Testis (tissue), 3 donors: ENCODE results near the gene SEMA4D. TPM values are rescaled to one million over a fixed set of nuclear protein-coding genes. Genes with fewer than 3 reads are reported as not detected.
A peak's percentile ranks its signal among the peaks of the same experiment; 100 is the strongest.

Experiments used
- DNase-seq: peaks from one replicate; pipeline ENCODE4 v3.0.0-alpha.2; 2019
- H3K27ac ChIP-seq, 2 donors: fragments of 200-600 bp; sonication (generic); one replicate each; pipeline ENCODE4 v1.5.1; 2019
- H3K27me3 ChIP-seq: fragments of 200-600 bp; sonication (generic); one replicate; pipeline ENCODE4 v1.5.1; 2019
- H3K36me3 ChIP-seq: fragments of 200-600 bp; sonication (generic); one replicate; pipeline ENCODE4 v1.5.1; 2017; ENCODE audit warnings: low read depth; ENCODE audit errors: missing control alignments
- H3K4me1 ChIP-seq: fragments of 200-600 bp; sonication (generic); one replicate; pipeline ENCODE4 v1.5.1; 2019
- H3K4me3 ChIP-seq, 2 donors: fragments of 200-600 bp; sonication (generic); one replicate each; pipeline ENCODE4 v1.5.1; 2017 to 2019
- H3K9me3 ChIP-seq: fragments of 200-600 bp; sonication (generic); one replicate; pipeline ENCODE4 v1.5.1; 2017
- CTCF ChIP-seq, 3 experiments: fragments of 450-650 bp in 2 of 3; fragments of 200-600 bp in 1 of 3; sonication (generic) in 1 of 3; IDR thresholded peaks; one replicate each; pipeline ENCODE4 v1.5.1; 2016 to 2019; ENCODE audit warnings: antibody characterized with exemption in 3 of 3, mild to moderate bottlenecking in 2 of 3, moderate library complexity in 1 of 3
- POLR2A ChIP-seq: fragments of 450-650 bp; IDR thresholded peaks from one replicate; pipeline ENCODE4 v1.6.1; 2017; ENCODE audit warnings: antibody characterized with exemption, mild to moderate bottlenecking, moderate library complexity
- WGBS, 2 donors: methylation state at CpG; one replicate each; pipeline ENCODE4 v1.1.5; 2018; 5-methylcytosine and 5-hydroxymethylcytosine counted together
- intact Hi-C: fragments of 100-400 bp; cut with DNase I; formaldehyde crosslinking; loops from one replicate; pipeline ENCODE4 v1.15.1; 2023; ENCODE audit warnings: low total_unique reads
- polyA plus RNA-seq: library from polyadenylated mRNA; stranded (reverse); fragments of 350-450 nt; fragmentation: Illumina TruSeq; extraction: RNeasy Lipid Tissue Mini Kit (QIAGEN cat#74804); gene quantifications from one replicate; pipeline ENCODE4 v1.2.3, GENCODE V29; 2014; ENCODE audit warnings: low read depth, low replicate concordance; ENCODE audit not compliant: insufficient read depth
- total RNA-seq, 2 donors: library from RNA; depleted of rRNA; stranded (reverse); fragments of >200 nt; gene quantifications; one replicate each; pipeline ENCODE4 v1.2.3, GENCODE V29; 2016

Gene SEMA4D
- total and polyA plus RNA-seq, 3 donors from 2014 or later: 26.2 to 53.1 (median 38.7) TPM

DNA sequence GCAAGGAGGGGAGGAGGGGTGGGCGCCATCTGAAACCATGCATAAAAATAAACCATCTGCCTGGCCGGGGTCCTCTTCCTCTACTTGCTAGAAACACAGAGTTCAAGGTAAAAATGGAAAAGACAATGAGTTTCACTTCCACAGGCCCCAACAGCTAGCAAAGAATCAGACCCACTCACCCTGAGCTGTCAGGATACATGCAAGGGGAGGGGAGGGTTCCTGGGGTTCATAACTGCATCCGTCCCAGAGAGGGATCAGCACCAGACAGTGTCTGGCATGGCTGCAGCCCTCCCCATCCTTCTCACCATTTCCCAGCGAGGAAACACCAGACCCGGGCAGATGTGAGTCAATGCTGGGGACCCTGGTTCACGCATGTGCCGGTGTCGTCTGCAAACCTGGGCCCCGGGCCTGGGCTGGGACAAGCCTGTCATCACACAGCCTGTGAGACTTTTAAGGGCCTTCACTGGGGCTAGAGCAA, 55.4 kb downstream of the SEMA4D start:
- no peak overlapping the region for H3K27ac ChIP-seq
- H3K4me1 ChIP-seq: peaks cover 20% of the 10 kb centered on the region
- no peak for DNase-seq
- H3K4me3 ChIP-seq: no peak overlapping the region
- no peak for TF ChIP-seq POLR2A
- no peak for TF ChIP-seq CTCF (IDR thresholded peaks at IDR 0.05)
- H3K27me3 ChIP-seq: no peaks in the 10 kb centered on the region
- H3K9me3 ChIP-seq: no peaks in the 10 kb centered on the region
- 58 to 66% methylated on average over 2 to 5 of the region's 9 CpGs for WGBS, 2 donors
- H3K36me3 ChIP-seq: no peaks in the 10 kb centered on the region
- intact Hi-C loops: no loop called here

DNA sequence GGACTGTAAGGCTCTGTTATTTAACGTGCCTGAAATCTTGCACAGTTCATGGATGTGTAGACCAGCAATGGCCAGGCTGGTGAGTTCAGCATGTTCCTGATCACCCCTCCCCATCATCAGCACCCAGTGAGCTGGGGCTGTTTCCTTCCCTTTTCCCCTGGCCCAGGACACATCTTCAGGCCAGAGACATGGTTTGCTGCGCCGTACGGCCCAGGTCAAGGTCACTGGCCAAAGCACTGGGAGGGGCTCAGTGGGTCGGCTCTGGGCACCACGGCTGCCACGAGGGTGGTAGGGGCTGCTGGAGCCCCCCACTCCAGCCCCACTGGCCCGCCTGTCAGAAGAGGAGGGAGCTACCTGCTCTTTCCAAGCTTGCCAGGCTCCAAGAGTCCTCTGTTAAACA, 55.9 kb downstream of the SEMA4D start:
- Histone ChIP-seq H3K9me3 (no peaks in the 10 kb centered on the region), H3K4me1 (peaks cover 20% of the 10 kb centered on the region), H3K4me3 (no peak overlapping the region), H3K36me3 (no peaks in the 10 kb centered on the region), H3K27ac (no peak overlapping the region), H3K27me3 (no peaks in the 10 kb centered on the region)
- 64 to 85% methylated on average over 2 to 8 of the region's 8 CpGs for WGBS, 2 donors
- intact Hi-C loops: no loop called here
- DNase-seq: no peak
- TF ChIP-seq POLR2A (no peak), CTCF (IDR thresholded peaks at IDR 0.05) (no peak)

DNA sequence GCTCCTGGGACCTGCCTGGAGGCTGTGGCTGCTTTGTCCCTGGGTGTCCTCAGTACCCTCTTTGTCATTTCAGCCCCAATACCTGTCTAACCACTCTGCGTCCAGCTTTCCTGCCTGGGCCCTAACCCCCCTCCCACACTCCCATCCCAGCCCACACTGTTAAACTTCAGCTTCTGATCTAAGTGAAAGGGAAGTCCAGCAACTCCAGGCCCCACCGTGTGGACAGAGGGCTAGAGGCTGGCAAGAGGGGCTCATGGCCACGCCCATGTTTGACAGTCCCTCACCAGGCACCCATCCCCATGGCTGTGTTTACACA, 56.3 kb downstream of the SEMA4D start:
- DNase-seq: no peak
- Histone ChIP-seq H3K9me3 (no peaks in the 10 kb centered on the region), H3K27me3 (no peaks in the 10 kb centered on the region), H3K4me3 (no peak overlapping the region), H3K4me1 (peaks cover 20% of the 10 kb centered on the region), H3K36me3 (no peaks in the 10 kb centered on the region), H3K27ac (no peak overlapping the region)
- TF ChIP-seq POLR2A (no peak), CTCF (IDR thresholded peaks at IDR 0.05) (no peak)
- whole genome bisulfite sequencing, 2 donors: 75 to 78% methylated on average over 3 of the region's 3 CpGs
- intact Hi-C loops: no loop called here

DNA sequence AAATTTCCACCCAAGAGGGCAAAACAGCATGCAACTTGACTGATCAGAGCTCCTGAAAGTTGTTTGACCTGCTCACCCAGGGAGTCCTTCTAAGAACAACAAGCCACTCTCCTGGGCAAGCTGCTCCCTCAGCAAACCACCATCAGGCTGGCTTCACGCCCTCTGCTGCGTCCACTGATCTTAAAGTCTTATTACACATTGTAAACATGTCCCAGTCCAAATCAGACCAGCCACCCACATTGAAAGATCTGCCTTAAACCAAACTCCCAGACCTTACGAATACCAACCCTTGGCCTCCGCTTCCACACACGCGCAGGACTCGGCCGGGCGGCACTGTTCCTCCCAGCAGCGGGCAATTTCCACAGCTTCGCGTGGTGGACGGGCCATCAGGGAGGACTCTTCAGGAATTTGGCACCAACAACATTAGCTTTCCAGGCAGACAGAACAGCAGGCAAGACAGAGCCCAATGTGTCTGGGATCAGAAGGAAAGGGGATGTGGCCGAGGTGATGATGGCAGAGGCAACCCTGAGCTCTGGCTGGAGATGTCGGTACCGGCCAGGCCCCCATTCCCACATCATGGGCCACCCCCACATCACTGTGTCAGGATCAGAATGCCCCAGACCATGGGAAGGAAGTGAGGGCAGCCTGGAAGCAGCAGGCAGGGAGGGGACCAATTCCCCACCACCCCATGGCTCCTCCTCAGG, 56.8 kb downstream of the SEMA4D start:
- no peak for TF ChIP-seq POLR2A
- TF ChIP-seq CTCF (IDR thresholded peaks at IDR 0.05): no peak
- Histone ChIP-seq H3K36me3 (no peaks in the 10 kb centered on the region), H3K27ac (no peak overlapping the region), H3K27me3 (no peaks in the 10 kb centered on the region), H3K9me3 (no peaks in the 10 kb centered on the region), H3K4me3 (no peak overlapping the region), H3K4me1 (peaks cover 20% of the 10 kb centered on the region)
- DNase-seq: peak; percentile 34
- WGBS, 2 donors: 60 to 68% methylated on average over 16 of the region's 16 CpGs
- intact Hi-C loops: no loop called here

GRCh38 chr9:89440548-89440947, 57.4 kb downstream of the SEMA4D start:
- Histone ChIP-seq H3K4me3 (no peak overlapping the region), H3K4me1 (peaks cover 21% of the 10 kb centered on the region), H3K27ac (no peak overlapping the region), H3K9me3 (no peaks in the 10 kb centered on the region), H3K36me3 (no peaks in the 10 kb centered on the region), H3K27me3 (no peaks in the 10 kb centered on the region)
- DNase-seq: peak; percentile 38
- WGBS, 2 donors: 88 to 91% methylated on average over 5 to 7 of the region's 7 CpGs
- no peak for TF ChIP-seq CTCF (IDR thresholded peaks at IDR 0.05)
- intact Hi-C loops: no loop called here
